ENCODE results near the gene PLEKHA4. TPM values are rescaled to one million over a fixed set of nuclear protein-coding genes. Genes with fewer than 3 reads are reported as not detected.

Gene PLEKHA4
- total and polyA plus RNA-seq, 9 of the 15 experiments (the other 6 are each of a cell fraction or from before 2014, with no cell fraction given), result 0.07 to 30.8 (median 11.4) TPM

DNA sequence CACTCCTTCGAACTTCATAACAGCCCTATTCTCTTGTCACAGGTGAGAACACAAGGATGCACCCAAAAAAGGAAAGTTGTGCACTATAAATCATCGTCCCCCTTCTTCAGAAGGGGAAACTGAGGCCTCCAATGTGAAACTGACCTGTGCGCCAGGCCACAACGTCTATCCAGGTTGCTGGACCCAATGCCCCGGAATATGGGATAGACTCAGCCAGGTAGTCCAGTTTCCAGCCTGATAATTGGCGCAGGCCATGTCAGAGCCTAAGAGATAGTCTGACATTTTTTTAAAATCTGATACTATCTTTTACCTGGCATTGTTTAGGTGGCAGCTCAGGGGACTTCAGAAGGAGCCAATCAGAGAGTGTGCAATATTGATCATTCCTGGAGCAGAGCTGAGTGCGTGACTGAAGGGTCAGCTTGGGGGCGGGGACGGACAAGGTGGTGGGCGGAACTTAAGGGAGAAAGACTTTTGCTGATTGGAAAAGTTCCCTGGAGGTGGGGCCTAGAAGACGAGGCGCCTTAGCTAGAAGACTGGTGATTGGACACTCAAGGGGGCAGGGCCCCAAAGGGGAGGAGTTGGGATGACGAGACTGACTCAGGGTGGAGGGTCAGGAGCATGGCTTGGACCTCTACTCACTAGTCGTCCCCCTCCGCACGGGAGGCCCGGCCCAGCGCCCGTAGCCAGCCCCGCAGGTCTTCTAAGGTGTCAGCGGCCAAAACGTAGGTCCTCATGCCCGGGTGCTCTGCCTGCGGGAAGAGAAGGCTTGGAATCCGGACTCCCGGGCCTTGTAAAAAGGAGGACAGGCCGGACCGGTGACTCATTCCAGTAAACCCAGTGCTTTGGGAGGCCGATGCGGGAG, 8.5 kb downstream of the PLEKHA4 start (continued):
- TF ChIP-seq, protein P1, sequence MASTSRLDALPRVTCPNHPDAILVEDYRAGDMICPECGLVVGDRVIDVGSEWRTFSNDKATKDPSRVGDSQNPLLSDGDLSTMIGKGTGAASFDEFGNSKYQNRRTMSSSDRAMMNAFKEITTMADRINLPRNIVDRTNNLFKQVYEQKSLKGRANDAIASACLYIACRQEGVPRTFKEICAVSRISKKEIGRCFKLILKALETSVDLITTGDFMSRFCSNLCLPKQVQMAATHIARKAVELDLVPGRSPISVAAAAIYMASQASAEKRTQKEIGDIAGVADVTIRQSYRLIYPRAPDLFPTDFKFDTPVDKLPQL (IDR thresholded peaks at IDR 0.05; ENCODE audit: extremely low read depth, insufficient read length), result no peak
- TF ChIP-seq MXI1 (IDR thresholded peaks at IDR 0.05; ENCODE audit: low read depth, low read length), result no peak
- 0 out of 2 replicates have a peak, but pooled peaks have one; percentile 37 for TF ChIP-seq MYC (IDR thresholded peaks at IDR 0.05; ENCODE audit: low read depth, low read length)
- no peak for TF ChIP-seq MYC (CRISPR knock-in tag; IDR thresholded peaks at IDR 0.05; ENCODE audit: borderline replicate concordance, low read depth)
- TF ChIP-seq PML (IDR thresholded peaks at IDR 0.05; ENCODE audit: low read length), result no peak
- TF ChIP-seq, protein P2, sequence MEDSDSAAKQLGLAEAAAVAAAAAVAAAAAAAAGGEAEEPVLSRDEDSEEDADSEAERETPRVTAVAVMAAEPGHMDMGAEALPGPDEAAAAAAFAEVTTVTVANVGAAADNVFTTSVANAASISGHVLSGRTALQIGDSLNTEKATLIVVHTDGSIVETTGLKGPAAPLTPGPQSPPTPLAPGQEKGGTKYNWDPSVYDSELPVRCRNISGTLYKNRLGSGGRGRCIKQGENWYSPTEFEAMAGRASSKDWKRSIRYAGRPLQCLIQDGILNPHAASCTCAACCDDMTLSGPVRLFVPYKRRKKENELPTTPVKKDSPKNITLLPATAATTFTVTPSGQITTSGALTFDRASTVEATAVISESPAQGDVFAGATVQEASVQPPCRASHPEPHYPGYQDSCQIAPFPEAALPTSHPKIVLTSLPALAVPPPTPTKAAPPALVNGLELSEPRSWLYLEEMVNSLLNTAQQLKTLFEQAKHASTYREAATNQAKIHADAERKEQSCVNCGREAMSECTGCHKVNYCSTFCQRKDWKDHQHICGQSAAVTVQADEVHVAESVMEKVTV (CRISPR knock-in tag; IDR thresholded peaks at IDR 0.05), result no peak
- TF ChIP-seq GABPA (tag; conservative IDR thresholded peaks at IDR 0.05; ENCODE audit: low read depth), result no peak
- no peak for TF ChIP-seq TCFL5 (CRISPR knock-in tag; conservative IDR thresholded peaks at IDR 0.05)
- 0 out of 2 replicates have a peak, but pooled peaks have one; percentile 16 for TF ChIP-seq BCOR (IDR thresholded peaks at IDR 0.05)
- no peak for TF ChIP-seq HNRNPLL (IDR thresholded peaks at IDR 0.05; ENCODE audit: low read depth, low read length, poor library complexity, severe bottlenecking)
- no peak for TF ChIP-seq EZH2 (IDR thresholded peaks at IDR 0.05; ENCODE audit: borderline replicate concordance, low read depth, low read length)
- peak; percentile 68 to 72 for TF ChIP-seq NRF1 (conservative IDR thresholded peaks at IDR 0.05 in 1 of 2, IDR thresholded peaks at IDR 0.05 in 1 of 2)
- TF ChIP-seq, protein P3, sequence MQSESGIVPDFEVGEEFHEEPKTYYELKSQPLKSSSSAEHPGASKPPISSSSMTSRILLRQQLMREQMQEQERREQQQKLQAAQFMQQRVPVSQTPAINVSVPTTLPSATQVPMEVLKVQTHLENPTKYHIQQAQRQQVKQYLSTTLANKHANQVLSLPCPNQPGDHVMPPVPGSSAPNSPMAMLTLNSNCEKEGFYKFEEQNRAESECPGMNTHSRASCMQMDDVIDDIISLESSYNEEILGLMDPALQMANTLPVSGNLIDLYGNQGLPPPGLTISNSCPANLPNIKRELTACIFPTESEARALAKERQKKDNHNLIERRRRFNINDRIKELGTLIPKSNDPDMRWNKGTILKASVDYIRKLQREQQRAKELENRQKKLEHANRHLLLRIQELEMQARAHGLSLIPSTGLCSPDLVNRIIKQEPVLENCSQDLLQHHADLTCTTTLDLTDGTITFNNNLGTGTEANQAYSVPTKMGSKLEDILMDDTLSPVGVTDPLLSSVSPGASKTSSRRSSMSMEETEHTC (IDR thresholded peaks at IDR 0.05), result no peak
- no peak for TF ChIP-seq CAMTA2 (CRISPR knock-in tag; conservative IDR thresholded peaks at IDR 0.05)
- peak; percentile 59; the same call in 1 of the 2 replicates for TF ChIP-seq EP400 (IDR thresholded peaks at IDR 0.05)
- no peak for TF ChIP-seq MCM7 (IDR thresholded peaks at IDR 0.05)
- peak; percentile 80 for TF ChIP-seq JUND (IDR thresholded peaks at IDR 0.05; ENCODE audit: borderline replicate concordance, low read depth, low read length)
- peak; percentile 72; the same call in 2 of the 3 replicates for TF ChIP-seq JUND (tag; IDR thresholded peaks at IDR 0.05; ENCODE audit: borderline replicate concordance, low read depth, low read length)
- peak; percentile 6; the same call in 1 of the 2 replicates for TF ChIP-seq MAFK (IDR thresholded peaks at IDR 0.05; ENCODE audit: low read length)
- TF ChIP-seq POLR2G (IDR thresholded peaks at IDR 0.05; ENCODE audit: low read depth, low read length), result peak; percentile 89
- peak; percentile 57; the same call in 1 of the 2 replicates for TF ChIP-seq ZBTB1 (CRISPR knock-in tag; IDR thresholded peaks at IDR 0.05; ENCODE audit: borderline replicate concordance, low read depth)
